Activated T-cell treated with anti-CD3 and anti-CD28 coated beads, Interleukin-2, amount 50 U/mL, for 1 hour (primary cell): Measurements from ENCODE around the gene GMDS.

ENCODE experiments used
- DNase-seq: peaks from one replicate; pipeline ENCODE4 v3.0.0-alpha.2; 2020

GMDS gene

GRCh38 chr6:2237001-2237400 is 8.4 kb downstream of the GMDS start:
- DNase-seq = no peak

- DNase-seq = no peak
These were observed 9.5 kb downstream of the GMDS start for GRCh38 chr6:2235777-2236495.

- DNase-seq = no peak
These were observed 13.0 kb downstream of the GMDS start for GRCh38 chr6:2232445-2232844.

- no peak for DNase-seq
These were observed 14.0 kb downstream of the GMDS start for GRCh38 chr6:2231438-2231837.

- DNase-seq = no peak
These were observed 14.6 kb downstream of the GMDS start for GRCh38 chr6:2230659-2231277.

- DNase-seq = no peak
These were observed 15.7 kb downstream of the GMDS start for GRCh38 chr6:2229742-2230141.

GRCh38 chr6:2229039-2229438 is 16.4 kb downstream of the GMDS start:
- DNase-seq = no peak

- no peak for DNase-seq
These were observed 17.0 kb downstream of the GMDS start for GRCh38 chr6:2228392-2228791.

GRCh38 chr6:2226775-2227174 is 18.6 kb downstream of the GMDS start:
- no peak for DNase-seq

- DNase-seq = no peak
These were observed 19.7 kb downstream of the GMDS start for GRCh38 chr6:2225422-2226392.

GRCh38 chr6:2224847-2225382 is 20.5 kb downstream of the GMDS start:
- DNase-seq = no peak

- no peak for DNase-seq
These were observed 23.0 kb downstream of the GMDS start for GRCh38 chr6:2222275-2222842.

GRCh38 chr6:2221726-2222274 is 23.6 kb downstream of the GMDS start:
- DNase-seq = no peak

- DNase-seq = no peak
These were observed 25.3 kb downstream of the GMDS start for GRCh38 chr6:2220154-2220553.

GRCh38 chr6:2218866-2219265 is 26.5 kb downstream of the GMDS start:
- no peak for DNase-seq

- no peak for DNase-seq
These were observed 28.5 kb downstream of the GMDS start for GRCh38 chr6:2216794-2217383.

GRCh38 chr6:2215342-2215741 is 30.1 kb downstream of the GMDS start:
- DNase-seq = no peak

GRCh38 chr6:2213086-2213485 is 32.3 kb downstream of the GMDS start:
- no peak for DNase-seq

GRCh38 chr6:2209226-2209809 is 36.1 kb downstream of the GMDS start:
- peak; percentile 25 for DNase-seq

- no peak for DNase-seq
These were observed 36.9 kb downstream of the GMDS start for GRCh38 chr6:2208468-2208867.

GRCh38 chr6:2205396-2205795 is 40.0 kb downstream of the GMDS start:
- no peak for DNase-seq

- DNase-seq = no peak
These were observed 41.1 kb downstream of the GMDS start for GRCh38 chr6:2204272-2204671.
